GM12873 (cell line): Measurements from ENCODE around the gene ZNF25.

Experiments used
- TF ChIP-seq, protein P1 (sequence below): IDR thresholded peaks from 2 replicates; pipeline ENCODE4 v1.5.1; 2012; ENCODE audit warnings: low read depth, mild to moderate bottlenecking, moderate library complexity, low read length, control low read depth; ENCODE audit not compliant: insufficient read depth; ENCODE audit errors: missing control alignments

The ZNF25 gene

DNA sequence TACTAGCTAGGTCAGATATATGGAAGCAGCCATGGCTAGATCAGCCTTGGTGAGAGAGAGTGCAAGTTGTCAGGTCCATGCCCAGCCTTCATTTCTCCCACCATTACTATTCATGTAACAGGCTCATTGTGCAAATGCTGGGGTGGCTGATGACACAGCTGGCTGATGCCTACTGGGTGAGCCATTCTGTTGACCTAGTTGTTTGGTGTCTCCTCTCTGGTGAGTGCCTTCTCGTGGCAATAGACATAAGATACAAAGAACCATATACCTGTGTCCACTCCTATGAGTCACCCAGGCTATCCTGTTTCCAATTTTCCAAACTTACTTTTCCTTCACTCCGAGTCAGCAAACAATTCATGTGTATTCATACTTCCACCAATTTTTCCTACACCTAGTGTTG lies 46.0 kb downstream of the ZNF25 start:
- TF ChIP-seq, protein P1, sequence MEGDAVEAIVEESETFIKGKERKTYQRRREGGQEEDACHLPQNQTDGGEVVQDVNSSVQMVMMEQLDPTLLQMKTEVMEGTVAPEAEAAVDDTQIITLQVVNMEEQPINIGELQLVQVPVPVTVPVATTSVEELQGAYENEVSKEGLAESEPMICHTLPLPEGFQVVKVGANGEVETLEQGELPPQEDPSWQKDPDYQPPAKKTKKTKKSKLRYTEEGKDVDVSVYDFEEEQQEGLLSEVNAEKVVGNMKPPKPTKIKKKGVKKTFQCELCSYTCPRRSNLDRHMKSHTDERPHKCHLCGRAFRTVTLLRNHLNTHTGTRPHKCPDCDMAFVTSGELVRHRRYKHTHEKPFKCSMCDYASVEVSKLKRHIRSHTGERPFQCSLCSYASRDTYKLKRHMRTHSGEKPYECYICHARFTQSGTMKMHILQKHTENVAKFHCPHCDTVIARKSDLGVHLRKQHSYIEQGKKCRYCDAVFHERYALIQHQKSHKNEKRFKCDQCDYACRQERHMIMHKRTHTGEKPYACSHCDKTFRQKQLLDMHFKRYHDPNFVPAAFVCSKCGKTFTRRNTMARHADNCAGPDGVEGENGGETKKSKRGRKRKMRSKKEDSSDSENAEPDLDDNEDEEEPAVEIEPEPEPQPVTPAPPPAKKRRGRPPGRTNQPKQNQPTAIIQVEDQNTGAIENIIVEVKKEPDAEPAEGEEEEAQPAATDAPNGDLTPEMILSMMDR, result no peak

DNA sequence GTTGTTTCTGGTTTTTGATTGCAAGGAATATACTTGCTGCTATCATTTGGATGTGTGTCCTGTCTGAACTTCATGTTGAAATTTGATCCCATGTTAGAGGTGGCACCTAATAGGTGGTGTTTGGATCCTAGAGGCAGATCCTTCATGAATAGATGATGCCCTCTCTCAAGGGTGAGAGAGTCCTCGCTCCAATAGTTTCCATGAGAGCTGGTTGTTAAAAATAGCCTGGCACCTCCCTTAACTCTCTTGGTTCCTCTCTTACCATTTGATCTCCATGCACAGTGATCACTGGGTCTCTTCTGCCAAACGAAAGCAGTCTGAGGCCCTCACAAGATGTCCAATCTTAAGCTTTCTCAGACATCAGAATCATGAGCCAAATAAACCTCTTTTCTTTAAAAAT lies 70.1 kb downstream of the ZNF25 start:
- TF ChIP-seq, protein P1, result no peak
